ENCODE data around the gene TM9SF3.
"Not testable (repeated sequence)": the region's sequence is repeated elsewhere in the genome, so short reads cannot be mapped to it uniquely, and the experiment has no call there.

Gene TM9SF3

GRCh38 chr10:96598846-96599245 lies 12.0 kb upstream of the TM9SF3 start:
- no peak for DNase-seq

- DNase-seq = no peak
Measured at GRCh38 chr10:96596422-96597407, 9.9 kb upstream of the TM9SF3 start.

GRCh38 chr10:96595741-96596140 lies 8.9 kb upstream of the TM9SF3 start:
- no peak for DNase-seq

- DNase-seq = no peak
Measured at GRCh38 chr10:96591946-96592345, 5.1 kb upstream of the TM9SF3 start.

- peak in 1 of 2 experiments; percentile 25 for DNase-seq
Measured at GRCh38 chr10:96588616-96589419, 2.0 kb upstream of the TM9SF3 start.

GRCh38 chr10:96588060-96588554 lies 1.3 kb upstream of the TM9SF3 start:
- no peak for DNase-seq

GRCh38 chr10:96587264-96588059 lies 650 bp upstream of the TM9SF3 start:
- DNase-seq = peak in 1 of 2 experiments; percentile 55

- peak in 1 of 2 experiments; percentile 10 for DNase-seq
Measured at GRCh38 chr10:96585736-96586418, 935 bp downstream of the TM9SF3 start.

- DNase-seq = no peak
Measured at GRCh38 chr10:96584474-96584873, 2.3 kb downstream of the TM9SF3 start.

- no peak for DNase-seq
Measured at GRCh38 chr10:96584035-96584434, 2.8 kb downstream of the TM9SF3 start.

- no peak for DNase-seq
Measured at GRCh38 chr10:96579133-96579532, 7.7 kb downstream of the TM9SF3 start.

GRCh38 chr10:96578633-96579032 lies 8.2 kb downstream of the TM9SF3 start:
- no peak for DNase-seq

GRCh38 chr10:96578022-96578421 lies 8.8 kb downstream of the TM9SF3 start:
- no peak for DNase-seq

- DNase-seq = no peak
Measured at GRCh38 chr10:96577069-96577468, 9.7 kb downstream of the TM9SF3 start.

GRCh38 chr10:96576277-96576980 lies 10.4 kb downstream of the TM9SF3 start:
- no peak for DNase-seq

- not testable (repeated sequence) for DNase-seq
Measured at GRCh38 chr10:96574564-96574963, 12.2 kb downstream of the TM9SF3 start.

GRCh38 chr10:96573036-96573435 lies 13.8 kb downstream of the TM9SF3 start:
- DNase-seq = no peak

- no peak for DNase-seq
Measured at GRCh38 chr10:96570983-96571964, 15.5 kb downstream of the TM9SF3 start.

GRCh38 chr10:96570511-96570910 lies 16.3 kb downstream of the TM9SF3 start:
- DNase-seq = no peak

- DNase-seq = no peak
Measured at GRCh38 chr10:96568402-96568801, 18.4 kb downstream of the TM9SF3 start.
